ENCODE measurements around the gene SAMD3.

DNA sequence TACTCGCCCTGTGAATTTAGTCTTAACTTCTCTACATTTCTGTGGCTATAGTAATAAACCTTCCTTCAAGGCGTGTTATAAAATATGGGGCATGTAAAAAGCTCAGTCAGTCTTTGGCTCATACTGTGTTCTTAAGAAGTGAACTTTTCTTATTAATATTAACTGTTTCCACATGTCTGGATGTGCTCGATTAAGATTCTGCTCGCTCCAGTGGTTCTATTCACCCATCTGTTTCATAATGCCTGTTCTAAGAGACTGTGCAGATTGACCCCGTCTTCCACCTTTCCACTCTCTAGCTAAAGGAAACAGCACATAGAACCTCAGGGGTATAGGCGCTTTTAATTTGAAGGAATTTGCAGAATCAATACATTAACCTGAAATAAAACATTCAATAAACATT, 104.5 kb downstream of the SAMD3 start:
- TF ChIP-seq RFX5 (IDR thresholded peaks at IDR 0.05; ENCODE audit: borderline replicate concordance, low read depth, low read length) (no peak), RAD21 (IDR thresholded peaks at IDR 0.05 in 1 of 2, conservative IDR thresholded peaks at IDR 0.05 in 1 of 2; ENCODE audit: low read depth in 2 of 2, low read length in 2 of 2) (no peak), CTCF (IDR thresholded peaks at IDR 0.05; ENCODE audit: control extremely low read depth in 1 of 3, insufficient read depth in 1 of 3, low read depth in 1 of 3, low read length in 3 of 3) (no peak), NANOG (IDR thresholded peaks at IDR 0.05; ENCODE audit: insufficient read depth, low read depth, low read length, poor library complexity, severe bottlenecking) (no peak), ATF2 (IDR thresholded peaks at IDR 0.05; ENCODE audit: low read length) (no peak), BCL11A (IDR thresholded peaks at IDR 0.05; ENCODE audit: low read depth in 2 of 2, low read length in 2 of 2) (no peak), TAF7 (optimal IDR thresholded peaks at IDR 0.05; ENCODE audit: borderline replicate concordance, low read depth, low read length) (no peak), POLR2AphosphoS5 (IDR thresholded peaks at IDR 0.05; ENCODE audit: low read depth, low read length) (no peak), POLR2A (IDR thresholded peaks at IDR 0.05; ENCODE audit: control extremely low read depth in 1 of 2, low read depth in 2 of 2, low read length in 2 of 2) (no peak), ATF3 (IDR thresholded peaks at IDR 0.05; ENCODE audit: insufficient read depth, low read depth, low read length) (no peak), TAF1 (IDR thresholded peaks at IDR 0.05; ENCODE audit: low read depth, low read length) (no peak), YY1 (IDR thresholded peaks at IDR 0.05; ENCODE audit: low read depth, low read length) (no peak)

Data from H1 (cell line).